NCI-H526 (cell line): Measurements from ENCODE around the gene ENTPD6.
"Not testable (repeated sequence)": the region's sequence is repeated elsewhere in the genome, so short reads cannot be mapped to it uniquely, and the experiment has no call there.

Source experiments
- DNase-seq, 2 experiments: peaks; one replicate each; lab custom pipeline; 2025; lab: John Stamatoyannopoulos, UW

ENTPD6 gene

GRCh38 chr20:25257130-25257529, 61.6 kb downstream of the ENTPD6 start:
- DNase-seq, result no peak

- peak; percentile 17 to 25 for DNase-seq
Measured at GRCh38 chr20:25257756-25258475, 62.4 kb downstream of the ENTPD6 start.

GRCh38 chr20:25258476-25258805, 62.9 kb downstream of the ENTPD6 start:
- no peak for DNase-seq

- no peak for DNase-seq
Measured at GRCh38 chr20:25258828-25259227, 63.3 kb downstream of the ENTPD6 start.

GRCh38 chr20:25259358-25259757, 63.8 kb downstream of the ENTPD6 start:
- no peak for DNase-seq

GRCh38 chr20:25259788-25260254, 64.3 kb downstream of the ENTPD6 start:
- DNase-seq, result no peak

GRCh38 chr20:25260770-25261437, 65.4 kb downstream of the ENTPD6 start:
- DNase-seq, result not testable (repeated sequence)

GRCh38 chr20:25269057-25269832, 73.7 kb downstream of the ENTPD6 start:
- DNase-seq, result no peak

GRCh38 chr20:25269833-25270170, 74.3 kb downstream of the ENTPD6 start:
- no peak for DNase-seq

GRCh38 chr20:25270829-25271251, 75.3 kb downstream of the ENTPD6 start:
- peak; percentile 79 to 89 for DNase-seq

- no peak for DNase-seq
Measured at GRCh38 chr20:25271486-25272222, 76.1 kb downstream of the ENTPD6 start.

- DNase-seq, result no peak
Measured at GRCh38 chr20:25272223-25273000, 76.9 kb downstream of the ENTPD6 start.

GRCh38 chr20:25273046-25273445, 77.5 kb downstream of the ENTPD6 start:
- no peak for DNase-seq

- no peak for DNase-seq
Measured at GRCh38 chr20:25273541-25274358, 78.2 kb downstream of the ENTPD6 start.

- DNase-seq, result no peak
Measured at GRCh38 chr20:25274481-25274880, 79.0 kb downstream of the ENTPD6 start.

GRCh38 chr20:25274891-25275812, 79.6 kb downstream of the ENTPD6 start:
- no peak for DNase-seq

GRCh38 chr20:25275813-25276532, 80.5 kb downstream of the ENTPD6 start:
- no peak for DNase-seq
